GM12874 (cell line): ENCODE results near the gene ADCY7.

Experiments used
- CTCF ChIP-seq: IDR thresholded peaks from 2 replicates; pipeline ENCODE4 v1.5.1; 2011; ENCODE audit warnings: low read depth, mild to moderate bottlenecking, control low read depth, low read length, moderate library complexity; ENCODE audit not compliant: insufficient read depth

The ADCY7 gene

GRCh38 chr16:50275098-50275415 lies 8.7 kb downstream of the ADCY7 start:
- TF ChIP-seq CTCF = 0 out of 2 replicates have a peak, but pooled peaks have one; percentile 14

- TF ChIP-seq CTCF = no peak
Observed at GRCh38 chr16:50275428-50276325, 9.3 kb downstream of the ADCY7 start.

DNA sequence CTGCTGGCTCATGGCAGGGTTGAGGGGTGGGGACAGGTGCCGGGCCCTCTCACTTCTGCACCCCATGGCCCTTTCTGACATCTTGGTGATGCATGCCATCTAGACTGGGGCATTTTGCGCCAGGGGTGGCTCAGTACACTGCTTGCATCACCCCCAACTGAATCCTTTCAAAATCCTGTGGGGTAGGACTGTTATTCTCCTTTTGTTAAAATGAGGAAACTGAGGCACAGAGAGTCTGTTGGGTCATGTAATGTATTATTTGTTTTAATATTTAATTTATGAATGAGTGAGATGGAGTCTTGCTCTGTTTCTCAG lies 9.9 kb downstream of the ADCY7 start:
- TF ChIP-seq CTCF = no peak

- no peak for TF ChIP-seq CTCF
Observed at GRCh38 chr16:50276801-50277555, 10.6 kb downstream of the ADCY7 start.

DNA sequence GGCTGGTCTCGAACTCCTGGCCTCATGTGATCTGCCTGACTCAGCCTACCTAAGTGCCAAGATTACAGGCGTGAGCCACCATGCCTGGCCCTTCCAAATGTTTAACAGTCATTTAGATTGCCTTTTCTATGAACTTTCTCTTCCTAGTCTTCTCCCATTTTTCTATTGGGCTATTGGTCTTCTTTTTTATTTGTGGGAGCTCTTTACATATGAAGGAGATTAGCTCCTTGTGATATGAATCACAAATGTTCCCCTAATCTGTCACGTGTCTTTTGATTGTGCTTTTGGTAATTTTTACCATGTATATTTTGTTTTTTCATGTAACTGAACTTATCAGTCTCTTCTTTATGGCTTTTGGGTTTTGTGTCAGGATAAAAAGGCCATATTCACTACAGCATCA lies 11.9 kb downstream of the ADCY7 start:
- no peak for TF ChIP-seq CTCF

DNA sequence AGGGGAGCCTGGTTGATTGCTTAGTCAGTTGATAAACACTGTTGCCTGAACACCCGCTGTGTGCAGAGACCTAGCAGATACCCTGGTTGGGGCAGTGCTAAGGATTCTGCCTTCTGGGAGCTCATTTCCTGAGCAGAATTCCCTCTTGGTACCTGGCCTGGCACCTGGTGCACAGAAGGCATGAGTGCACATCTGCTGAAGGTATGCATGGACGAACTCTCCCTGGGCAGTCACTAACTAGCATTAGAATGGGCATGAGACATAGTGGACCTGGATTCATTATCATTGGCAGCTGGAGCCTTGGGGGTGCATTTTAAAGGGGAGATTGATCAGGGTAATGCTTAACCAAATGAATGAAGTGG lies 13.1 kb downstream of the ADCY7 start:
- no peak for TF ChIP-seq CTCF

DNA sequence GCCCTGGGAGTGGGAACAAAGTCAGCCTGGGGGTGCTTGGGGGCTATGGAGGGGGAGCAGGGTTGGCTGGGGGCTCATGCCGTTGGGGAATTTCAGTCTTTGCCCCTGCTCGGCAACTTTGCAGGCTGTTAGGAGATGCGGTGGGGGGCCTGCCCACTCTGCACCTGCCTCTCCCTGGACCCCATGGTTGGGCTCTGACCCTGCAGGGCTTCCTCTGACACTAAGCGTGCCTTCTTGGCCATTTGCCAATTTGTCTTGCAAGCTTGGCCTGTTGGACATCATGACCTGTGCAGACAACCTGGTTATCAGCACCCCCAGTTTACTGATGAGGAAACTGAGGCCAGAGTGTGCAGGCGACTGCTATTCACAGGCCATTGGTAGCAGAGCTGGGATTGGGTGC lies 14.6 kb downstream of the ADCY7 start:
- no peak for TF ChIP-seq CTCF
